Testis (tissue), 2 donors: Measurements from ENCODE around the gene ANKRD40CL.

ENCODE experiments used
- CTCF ChIP-seq, 3 experiments: fragments of 450-650 bp in 2 of 3; fragments of 200-600 bp in 1 of 3; sonication (generic) in 1 of 3; IDR thresholded peaks; one replicate each; pipeline ENCODE4 v1.5.1; 2016 to 2019; ENCODE audit warnings: antibody characterized with exemption in 3 of 3, mild to moderate bottlenecking in 2 of 3, moderate library complexity in 1 of 3
- POLR2A ChIP-seq: fragments of 450-650 bp; IDR thresholded peaks from one replicate; pipeline ENCODE4 v1.6.1; 2017; ENCODE audit warnings: antibody characterized with exemption, mild to moderate bottlenecking, moderate library complexity

GRCh38 chr17:50779747-50780353, 12.5 kb upstream of the ANKRD40CL start:
- TF ChIP-seq CTCF (IDR thresholded peaks at IDR 0.05) (no peak), POLR2A (no peak)
